Panc1 (cell line): ENCODE measurements around the gene AFG1L. TPM values are rescaled to one million over a fixed set of nuclear protein-coding genes. Genes with fewer than 3 reads are reported as not detected.

Experiments used
- ATAC-seq: fragments of 200-7000 bp; cut with Tn5 transposase; 2 replicates; pipeline ENCODE4 v1.9.1; 2020; ENCODE audit warnings: mild to moderate bottlenecking, moderate library complexity
- BruUV-seq: library from RNA; stranded (reverse); fragments of 400-500 nt; replicated peaks from 2 replicates; lab custom pipeline; 2021; lab: Mats Ljungman, UMichigan
- CTCF ChIA-PET: fragments of 300-600 bp; sonication (Branson Sonifier 250); formaldehyde crosslinking; loops from one replicate; lab custom pipeline; 2022; ENCODE audit warnings: antibody characterized with exemption; lab: Charles Lee
- POLR2A ChIA-PET: fragments of 300-600 bp; sonication (Branson Sonifier 250); formaldehyde crosslinking; loops from one replicate; lab custom pipeline; 2022; ENCODE audit warnings: antibody characterized with exemption; lab: Charles Lee
- DNase-seq: peaks from one replicate; pipeline ENCODE4 v3.0.0-alpha.2; 2010; ENCODE audit warnings: low read depth, low spot score
- H3K27ac ChIP-seq: 2 replicates; pipeline ENCODE4 v1.5.1; 2011; ENCODE audit warnings: mild to moderate bottlenecking, low read length, inconsistent platforms
- H3K27me3 ChIP-seq: fragments of 200-500 bp; sonication (Bioruptor generic); 2 replicates; pipeline ENCODE4 v1.6.0; 2014; ENCODE audit warnings: low read length, inconsistent platforms; ENCODE audit not compliant: control insufficient read depth, insufficient read depth
- H3K36me3 ChIP-seq: fragments of 200-500 bp; sonication (Bioruptor generic); 2 replicates; pipeline ENCODE4 v1.5.1; 2014; ENCODE audit warnings: inconsistent platforms, mild to moderate bottlenecking, low read length, moderate library complexity; ENCODE audit not compliant: control insufficient read depth, insufficient read depth
- H3K4me1 ChIP-seq: 2 replicates; pipeline ENCODE4 v1.5.1; 2011; ENCODE audit warnings: inconsistent platforms, mild to moderate bottlenecking, low read length, moderate library complexity; ENCODE audit not compliant: control insufficient read depth, insufficient read depth
- H3K4me3 ChIP-seq, 2 experiments: 2 replicates each; pipeline ENCODE4 v1.5.1; 2011 to 2012; ENCODE audit warnings: low read depth in 2 of 2, low read length in 2 of 2, mild to moderate bottlenecking in 2 of 2, inconsistent platforms in 1 of 2, moderate library complexity in 1 of 2
- H3K9me3 ChIP-seq: fragments of 200-500 bp; sonication (Bioruptor generic); 2 replicates; pipeline ENCODE4 v1.5.1; 2014; ENCODE audit warnings: low read depth, mild to moderate bottlenecking, inconsistent platforms, low read length, moderate library complexity; ENCODE audit not compliant: control insufficient read depth, insufficient read depth
- CTCF ChIP-seq: fragments of 450-650 bp; IDR thresholded peaks from 2 replicates; pipeline ENCODE4 v1.5.1; 2017; ENCODE audit warnings: mild to moderate bottlenecking
- POLR2AphosphoS5 ChIP-seq: IDR thresholded peaks from 2 replicates; pipeline ENCODE4 v1.6.1; 2012; ENCODE audit warnings: mild to moderate bottlenecking, low read depth, low read length, moderate library complexity
- REST ChIP-seq, 2 experiments: IDR thresholded peaks; 2 replicates each; pipeline ENCODE4 v1.6.1; 2011 to 2012; ENCODE audit warnings: low read depth in 2 of 2, control low read depth in 1 of 2, low read length in 1 of 2, mild to moderate bottlenecking in 1 of 2, moderate library complexity in 1 of 2; ENCODE audit not compliant: insufficient read depth in 1 of 2
- SIN3A ChIP-seq: IDR thresholded peaks from 2 replicates; pipeline ENCODE4 v1.6.1; 2012; ENCODE audit warnings: low read depth, mild to moderate bottlenecking, low read length, moderate library complexity, borderline replicate concordance; ENCODE audit not compliant: insufficient read depth
- TCF7L2 ChIP-seq: IDR thresholded peaks from 2 replicates; pipeline ENCODE4 v1.6.1; 2011; ENCODE audit warnings: mild to moderate bottlenecking, low read depth, low read length, inconsistent platforms
- in situ Hi-C: cut with HindIII; loops from 2 replicates; pipeline ENCODE4 v1.10.0; 2016; ENCODE audit warnings: low sequenced_read_pairs, low pct_unique_long_range_greater_than_20kb
- intact Hi-C: fragments of 100-400 bp; cut with micrococcal nuclease; formaldehyde crosslinking; loops from one replicate; pipeline ENCODE4 v1.10.0; 2022; ENCODE audit not compliant: unreplicated experiment
- total RNA-seq: library from RNA; stranded (reverse); gene quantifications from one replicate; pipeline ENCODE4 v1.2.1, GENCODE V29; 2021; ENCODE audit not compliant: unreplicated experiment

AFG1L gene
- total RNA-seq, 1 experiment from 2014 or later = 12.4 TPM

GRCh38 chr6:108435391-108435790 lies 140.5 kb downstream of the AFG1L start:
- Histone ChIP-seq H3K9me3 (no peaks in the 10 kb centered on the region), H3K27me3 (no peaks in the 10 kb centered on the region), H3K36me3 (no peaks in the 10 kb centered on the region), H3K4me1 (no peaks in the 10 kb centered on the region), H3K4me3 (no peak overlapping the region), H3K27ac (no peak overlapping the region)
- ChIA-PET CTCF (no interaction called here), POLR2A (no interaction called here)
- in situ Hi-C loops (no loop called here), intact Hi-C loops (no loop called here)
- no TSS peak for BruUV-seq
- DNase-seq = no peak
- no peak for ATAC-seq
- TF ChIP-seq SIN3A (no peak), POLR2AphosphoS5 (no peak), TCF7L2 (no peak), REST (IDR thresholded peaks at IDR 0.05; ENCODE audit: insufficient read depth in 1 of 2, low read depth in 2 of 2, low read length in 1 of 2) (no peak), CTCF (no peak)

- no peaks in the 10 kb centered on the region for H3K36me3 ChIP-seq
- no TSS peak for BruUV-seq
- no peak for ATAC-seq
- DNase-seq = no peak
- CTCF ChIA-PET = no interaction called here
- POLR2A ChIA-PET = no interaction called here
- no peaks in the 10 kb centered on the region for H3K27me3 ChIP-seq
- TF ChIP-seq REST (IDR thresholded peaks at IDR 0.05; ENCODE audit: insufficient read depth in 1 of 2, low read depth in 2 of 2, low read length in 1 of 2) (no peak), CTCF (no peak), POLR2AphosphoS5 (no peak), TCF7L2 (no peak), SIN3A (no peak)
- in situ Hi-C loops (no loop called here), intact Hi-C loops (no loop called here)
- no peaks in the 10 kb centered on the region for H3K4me1 ChIP-seq
- no peak overlapping the region for H3K4me3 ChIP-seq
- no peaks in the 10 kb centered on the region for H3K9me3 ChIP-seq
- no peak overlapping the region for H3K27ac ChIP-seq
These were observed 141.9 kb downstream of the AFG1L start for GRCh38 chr6:108436771-108437170.
